Tibial nerve (tissue), 4 donors: Measurements from ENCODE around the gene EGFR. TPM values are rescaled to one million over a fixed set of nuclear protein-coding genes. Genes with fewer than 3 reads are reported as not detected.
A peak's percentile ranks its signal among the peaks of the same experiment; 100 is the strongest.

Experiments
- DNase-seq, 2 donors: peaks; one replicate each; pipeline ENCODE4 v3.0.0-alpha.2; 2019; ENCODE audit warnings: low spot score in 2 of 2
- H3K27ac ChIP-seq, 4 donors: fragments of 200-600 bp; sonication (generic) in 3 of 4; one replicate each; pipeline ENCODE4 v1.5.1; 2017 to 2019; ENCODE audit warnings: mild to moderate bottlenecking in 1 of 4
- H3K27me3 ChIP-seq, 2 donors: fragments of 200-600 bp; sonication (generic) in 1 of 2; one replicate each; pipeline versions ENCODE4 v1.5.1 to v1.6.0; 2017 to 2019
- H3K36me3 ChIP-seq, 3 donors: fragments of 200-600 bp; sonication (generic); one replicate each; pipeline ENCODE4 v1.5.1; 2018 to 2019
- H3K4me1 ChIP-seq, 4 donors: fragments of 200-600 bp; sonication (generic) in 3 of 4; one replicate each; pipeline ENCODE4 v1.5.1; 2017 to 2019
- H3K4me3 ChIP-seq, 4 donors: fragments of 200-600 bp; sonication (generic) in 3 of 4; one replicate each; pipeline ENCODE4 v1.5.1; 2017 to 2019; ENCODE audit warnings: mild to moderate bottlenecking in 1 of 4, moderate library complexity in 1 of 4
- H3K9me3 ChIP-seq, 4 donors: fragments of 200-600 bp; sonication (generic) in 3 of 4; one replicate each; pipeline ENCODE4 v1.5.1; 2017 to 2019
- EP300 ChIP-seq, 2 donors: sonication (generic); formaldehyde crosslinking; IDR thresholded peaks; one replicate each; pipeline ENCODE4 v1.6.1; 2017; ENCODE audit warnings: antibody characterized with exemption in 2 of 2, mild to moderate bottlenecking in 1 of 2
- POLR2A ChIP-seq, 2 donors: fragments of 450-650 bp; IDR thresholded peaks; one replicate each; pipeline ENCODE4 v1.6.1; 2017; ENCODE audit warnings: antibody characterized with exemption in 2 of 2, mild to moderate bottlenecking in 2 of 2, moderate library complexity in 2 of 2
- WGBS, 2 donors: methylation state at CpG; one replicate each; pipeline ENCODE4 v1.1.5; 2018; 5-methylcytosine and 5-hydroxymethylcytosine counted together
- total RNA-seq, 4 donors: library from RNA; depleted of rRNA; stranded (reverse); fragments of >200 nt; gene quantifications; one replicate each; pipeline ENCODE4 v1.1.0, GENCODE V29; 2016
- TF ChIP-seq, protein P1 (sequence below), 5 experiments: fragments of 200-600 bp in 3 of 5; fragments of 450-650 bp in 2 of 5; sonication (generic) in 3 of 5; IDR thresholded peaks; one replicate each; pipeline ENCODE4 v1.5.1; 2016 to 2019; ENCODE audit warnings: antibody characterized with exemption in 5 of 5, mild to moderate bottlenecking in 3 of 5, moderate library complexity in 2 of 5

EGFR gene
- total RNA-seq, 4 donors from 2014 or later: 72.3 to 136 (median 127) TPM

DNA sequence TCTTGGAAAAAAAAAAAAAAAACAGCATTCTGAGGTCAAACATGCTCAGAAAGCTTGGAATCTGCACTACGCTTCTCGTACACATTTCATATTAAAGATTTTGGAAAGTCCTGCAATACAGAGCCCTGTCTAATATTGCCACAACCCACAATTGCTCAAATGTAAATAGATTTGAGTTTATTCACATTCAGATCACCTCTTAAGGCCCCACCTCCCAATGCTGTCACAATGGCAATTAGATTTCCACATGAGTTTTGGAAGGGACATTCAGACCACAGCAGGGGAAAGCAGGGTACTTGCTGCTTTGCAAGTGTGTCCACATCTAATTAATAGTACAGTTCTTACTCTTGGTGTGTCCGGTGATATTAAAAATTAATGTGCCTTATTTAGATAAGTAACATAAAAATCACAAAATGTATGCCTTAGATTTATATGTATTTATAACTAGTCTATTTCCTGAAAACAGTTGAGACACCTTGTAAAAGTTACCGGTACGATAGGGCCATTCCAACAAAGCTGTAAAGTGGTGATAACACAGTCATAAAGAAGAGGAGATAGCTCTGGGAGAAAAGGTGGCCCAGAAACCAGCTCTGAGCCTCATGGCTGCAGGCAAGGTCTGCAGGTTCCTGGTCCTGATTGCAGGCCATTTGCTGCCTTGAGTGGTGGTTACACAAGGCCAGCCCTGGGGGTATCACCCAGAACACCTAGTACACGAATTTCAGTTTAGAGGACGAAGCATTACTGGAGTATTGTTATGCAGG is 27.9 kb downstream of the EGFR start:
- H3K9me3 ChIP-seq: no peaks in the 10 kb centered on the region
- H3K36me3 ChIP-seq: no peaks in the 10 kb centered on the region
- no peak for DNase-seq
- whole genome bisulfite sequencing, 2 donors: 69 to 75% methylated on average over 7 of the region's 7 CpGs
- peak overlapping the region in 1 of 4 donors; percentile 64 for H3K27ac ChIP-seq
- peaks cover 0 to 50% (median 14%) of the 10 kb centered on the region in 4 donors for H3K4me1 ChIP-seq
- TF ChIP-seq, protein P1, sequence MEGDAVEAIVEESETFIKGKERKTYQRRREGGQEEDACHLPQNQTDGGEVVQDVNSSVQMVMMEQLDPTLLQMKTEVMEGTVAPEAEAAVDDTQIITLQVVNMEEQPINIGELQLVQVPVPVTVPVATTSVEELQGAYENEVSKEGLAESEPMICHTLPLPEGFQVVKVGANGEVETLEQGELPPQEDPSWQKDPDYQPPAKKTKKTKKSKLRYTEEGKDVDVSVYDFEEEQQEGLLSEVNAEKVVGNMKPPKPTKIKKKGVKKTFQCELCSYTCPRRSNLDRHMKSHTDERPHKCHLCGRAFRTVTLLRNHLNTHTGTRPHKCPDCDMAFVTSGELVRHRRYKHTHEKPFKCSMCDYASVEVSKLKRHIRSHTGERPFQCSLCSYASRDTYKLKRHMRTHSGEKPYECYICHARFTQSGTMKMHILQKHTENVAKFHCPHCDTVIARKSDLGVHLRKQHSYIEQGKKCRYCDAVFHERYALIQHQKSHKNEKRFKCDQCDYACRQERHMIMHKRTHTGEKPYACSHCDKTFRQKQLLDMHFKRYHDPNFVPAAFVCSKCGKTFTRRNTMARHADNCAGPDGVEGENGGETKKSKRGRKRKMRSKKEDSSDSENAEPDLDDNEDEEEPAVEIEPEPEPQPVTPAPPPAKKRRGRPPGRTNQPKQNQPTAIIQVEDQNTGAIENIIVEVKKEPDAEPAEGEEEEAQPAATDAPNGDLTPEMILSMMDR (IDR thresholded peaks at IDR 0.05): no peak
- TF ChIP-seq POLR2A (IDR thresholded peaks at IDR 0.05) (no peak), EP300 (IDR thresholded peaks at IDR 0.05) (no peak)
- H3K4me3 ChIP-seq: no peak overlapping the region
- no peaks in the 10 kb centered on the region for H3K27me3 ChIP-seq

DNA sequence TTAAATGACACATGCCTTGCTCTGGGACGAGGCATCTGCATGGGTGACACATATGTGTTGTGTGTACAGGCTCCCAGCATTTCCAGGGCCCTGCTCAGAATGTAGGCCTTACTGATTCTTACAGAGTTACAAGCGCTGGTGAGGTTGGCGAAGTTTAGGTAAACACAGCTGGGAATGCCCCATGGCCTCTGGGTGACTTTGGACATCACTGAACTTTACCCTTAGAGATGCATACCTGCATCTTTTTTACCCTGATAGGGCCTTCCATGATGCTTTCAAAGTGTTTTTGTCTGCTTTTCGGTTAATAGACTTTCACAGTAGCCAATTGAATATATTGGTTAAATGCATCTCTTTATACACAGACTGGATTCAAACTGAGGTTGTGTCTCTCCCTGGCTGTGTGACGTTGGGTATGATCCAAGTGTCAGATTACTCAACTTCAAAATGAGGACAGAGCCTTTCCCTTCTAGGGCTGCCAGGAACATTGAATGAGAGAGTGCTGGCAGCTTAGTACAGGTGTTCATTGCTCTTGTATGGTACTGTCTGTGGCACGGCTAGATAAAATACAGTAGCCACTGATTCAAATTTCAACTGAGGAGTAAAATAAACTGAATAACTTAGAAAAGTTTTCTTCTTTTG is 29.5 kb downstream of the EGFR start:
- H3K27ac ChIP-seq: peak overlapping the region in 1 of 4 donors; percentile 40
- no peaks in the 10 kb centered on the region for H3K27me3 ChIP-seq
- DNase-seq: peak in 1 of 2 donors; percentile 65
- no peak overlapping the region for H3K4me3 ChIP-seq
- no peaks in the 10 kb centered on the region for H3K9me3 ChIP-seq
- no peaks in the 10 kb centered on the region for H3K36me3 ChIP-seq
- WGBS, 2 donors: 59 to 64% methylated on average over 6 of the region's 6 CpGs
- TF ChIP-seq POLR2A (IDR thresholded peaks at IDR 0.05) (no peak), EP300 (IDR thresholded peaks at IDR 0.05) (peak in 1 of 2 donors; percentile 56)
- peaks cover 0 to 64% (median 14%) of the 10 kb centered on the region in 4 donors for H3K4me1 ChIP-seq

DNA sequence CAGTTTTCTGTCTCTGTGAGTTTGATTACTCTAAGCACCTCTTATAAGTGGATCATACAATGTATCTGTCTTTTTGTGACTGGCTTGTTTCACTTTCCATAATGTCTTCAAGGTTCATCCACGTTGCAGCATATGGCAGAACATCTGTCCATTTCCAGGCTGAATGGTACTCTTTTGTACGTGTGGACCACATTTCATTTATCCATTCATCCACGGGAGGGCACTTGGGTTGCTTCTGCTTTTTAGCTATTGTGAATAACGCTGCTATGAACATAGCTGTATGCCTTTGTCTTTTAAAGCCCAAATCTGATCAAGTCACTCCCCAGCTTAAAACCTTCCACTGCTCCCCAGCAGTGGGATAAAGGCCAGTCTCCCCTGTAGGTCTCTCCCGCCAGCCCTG is 31.5 kb downstream of the EGFR start:
- H3K4me3 ChIP-seq: no peak overlapping the region
- 51 to 53% methylated on average over 5 of the region's 5 CpGs for WGBS, 2 donors
- H3K36me3 ChIP-seq: no peaks in the 10 kb centered on the region
- H3K4me1 ChIP-seq: peaks cover 0 to 73% (median 14%) of the 10 kb centered on the region in 4 donors
- peak overlapping the region in 2 of 4 donors; percentile 21 to 27 for H3K27ac ChIP-seq
- DNase-seq: no peak
- H3K27me3 ChIP-seq: no peaks in the 10 kb centered on the region
- no peaks in the 10 kb centered on the region for H3K9me3 ChIP-seq
- TF ChIP-seq, protein P1 (IDR thresholded peaks at IDR 0.05): no peak
- TF ChIP-seq POLR2A (IDR thresholded peaks at IDR 0.05) (no peak), EP300 (IDR thresholded peaks at IDR 0.05) (no peak)

DNA sequence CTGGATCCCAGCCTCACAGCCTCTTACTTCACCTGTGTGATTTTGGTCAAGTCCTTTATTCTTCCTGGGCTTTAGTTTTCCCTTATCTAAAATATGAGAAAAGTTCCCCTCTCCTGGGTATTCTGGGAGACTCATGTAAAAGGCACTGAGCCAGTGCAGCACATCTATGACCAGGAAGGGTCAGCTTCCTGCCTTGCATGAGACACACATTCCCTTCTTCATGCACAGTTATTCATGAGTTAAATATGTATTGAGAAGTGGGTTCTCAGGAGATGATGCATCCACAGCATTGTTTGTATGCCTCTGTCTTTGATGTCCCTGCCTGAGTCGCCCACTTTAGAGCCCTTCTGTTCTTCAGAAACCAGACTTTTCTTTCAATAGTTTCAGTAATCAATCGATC is 33.3 kb downstream of the EGFR start:
- Histone ChIP-seq H3K27ac (peak overlapping the region in 2 of 4 donors; percentile 9 to 84), H3K4me1 (peaks cover 0 to 77% (median 8%) of the 10 kb centered on the region in 4 donors), H3K9me3 (no peaks in the 10 kb centered on the region), H3K27me3 (no peaks in the 10 kb centered on the region), H3K36me3 (no peaks in the 10 kb centered on the region), H3K4me3 (no peak overlapping the region)
- 86 to 87% methylated on average over 2 of the region's 2 CpGs for WGBS, 2 donors
- no peak for DNase-seq
- TF ChIP-seq POLR2A (IDR thresholded peaks at IDR 0.05): no peak
- TF ChIP-seq, protein P1 (IDR thresholded peaks at IDR 0.05): no peak
- no peak for TF ChIP-seq EP300 (IDR thresholded peaks at IDR 0.05)

DNA sequence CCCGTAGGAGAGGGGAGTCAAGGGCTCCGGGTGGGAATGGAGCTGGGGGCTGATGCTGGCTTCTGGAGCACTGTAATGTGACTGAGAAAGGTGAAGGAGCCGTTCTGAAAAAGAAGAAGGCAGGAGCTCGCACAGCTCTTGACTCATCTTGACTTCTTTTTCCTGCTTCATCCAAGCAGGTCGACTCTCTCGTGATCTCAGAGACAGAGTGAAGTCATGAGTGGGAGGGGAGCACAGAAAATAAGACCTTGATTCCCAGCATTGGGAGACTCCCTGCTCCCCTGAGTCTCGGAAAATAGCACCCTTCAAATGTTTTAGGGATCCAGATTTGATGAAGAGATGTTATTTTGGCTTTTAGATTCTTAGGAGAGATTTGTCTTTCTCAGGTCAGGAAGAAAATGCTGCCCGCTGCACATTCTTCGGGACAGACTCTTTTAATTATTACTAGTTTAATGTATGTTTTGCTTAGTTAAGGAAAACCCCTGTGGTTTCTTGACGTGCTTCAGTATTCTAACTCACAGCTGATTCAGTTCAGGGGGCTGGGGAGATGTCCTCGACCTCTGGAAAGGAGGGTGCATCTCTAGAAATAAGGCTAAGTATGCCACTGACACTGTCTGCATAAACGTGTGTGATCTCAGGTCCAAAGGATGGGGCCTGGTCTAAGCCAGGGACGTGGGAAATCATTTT is 34.1 kb downstream of the EGFR start:
- H3K9me3 ChIP-seq: no peaks in the 10 kb centered on the region
- DNase-seq: no peak
- H3K27ac ChIP-seq: peak overlapping the region; percentile 9 to 84 (median 58)
- H3K4me3 ChIP-seq: no peak overlapping the region
- 60 to 65% methylated on average over 13 of the region's 13 CpGs for WGBS, 2 donors
- H3K36me3 ChIP-seq: no peaks in the 10 kb centered on the region
- H3K27me3 ChIP-seq: no peaks in the 10 kb centered on the region
- TF ChIP-seq POLR2A (IDR thresholded peaks at IDR 0.05) (no peak), EP300 (IDR thresholded peaks at IDR 0.05) (no peak)
- TF ChIP-seq, protein P1 (IDR thresholded peaks at IDR 0.05): no peak
- peaks cover 0 to 82% (median 7%) of the 10 kb centered on the region in 4 donors for H3K4me1 ChIP-seq
